ENCODE measurements around the gene PRICKLE4.

PRICKLE4 gene

GRCh38 chr6:41771058-41771983 lies 9.3 kb upstream of the PRICKLE4 start:
- DNase-seq (ENCODE audit: low spot score): no peak

- DNase-seq (ENCODE audit: low spot score): no peak
Measured at GRCh38 chr6:41774841-41775240, 5.7 kb upstream of the PRICKLE4 start.

GRCh38 chr6:41775293-41775882 lies 5.2 kb upstream of the PRICKLE4 start:
- no peak for DNase-seq (ENCODE audit: low spot score)

GRCh38 chr6:41777551-41778285 lies 2.9 kb upstream of the PRICKLE4 start:
- DNase-seq (ENCODE audit: low spot score): no peak

- no peak for DNase-seq (ENCODE audit: low spot score)
Measured at GRCh38 chr6:41778895-41779294, 1.7 kb upstream of the PRICKLE4 start.

- no peak for DNase-seq (ENCODE audit: low spot score)
Measured at GRCh38 chr6:41779336-41779735, 1.2 kb upstream of the PRICKLE4 start.

- peak; percentile 96 for DNase-seq (ENCODE audit: low spot score)
Measured at GRCh38 chr6:41779788-41780550, 613 bp upstream of the PRICKLE4 start, which contains the start of gene FRS3. FRS3 (minus strand) TSS chr6:41779900; CDS start chr6:41776987, 2,913 bp downstream.

GRCh38 chr6:41781366-41781730 lies 766 bp downstream of the PRICKLE4 start:
- DNase-seq (ENCODE audit: low spot score): no peak

- DNase-seq (ENCODE audit: low spot score): no peak
Measured at GRCh38 chr6:41783106-41783780, 2.7 kb downstream of the PRICKLE4 start.

GRCh38 chr6:41784581-41785171 lies 4.1 kb downstream of the PRICKLE4 start:
- no peak for DNase-seq (ENCODE audit: low spot score)

GRCh38 chr6:41785254-41785653 lies 4.7 kb downstream of the PRICKLE4 start:
- no peak for DNase-seq (ENCODE audit: low spot score)

GRCh38 chr6:41785689-41786450 lies 5.3 kb downstream of the PRICKLE4 start:
- no peak for DNase-seq (ENCODE audit: low spot score)

GRCh38 chr6:41786451-41787218 lies 6.1 kb downstream of the PRICKLE4 start:
- DNase-seq (ENCODE audit: low spot score): peak; percentile 88

- peak; percentile 95 for DNase-seq (ENCODE audit: low spot score)
Measured at GRCh38 chr6:41787219-41787917, 6.8 kb downstream of the PRICKLE4 start, which contains the start of gene TOMM6. TOMM6 (plus strand) TSS chr6:41787694; CDS start chr6:41787698, 4 bp downstream.

GRCh38 chr6:41789390-41789724 lies 8.8 kb downstream of the PRICKLE4 start:
- DNase-seq (ENCODE audit: low spot score): no peak

GRCh38 chr6:41790045-41790444 lies 9.5 kb downstream of the PRICKLE4 start:
- DNase-seq (ENCODE audit: low spot score): no peak

GRCh38 chr6:41791305-41791704 lies 10.7 kb downstream of the PRICKLE4 start:
- DNase-seq (ENCODE audit: low spot score): no peak

GRCh38 chr6:41791984-41792383 lies 11.4 kb downstream of the PRICKLE4 start:
- no peak for DNase-seq (ENCODE audit: low spot score)

- DNase-seq (ENCODE audit: low spot score): no peak
Measured at GRCh38 chr6:41796474-41796873, 15.9 kb downstream of the PRICKLE4 start.

All from hematopoietic multipotent progenitor cell treated with erythropoietin and hydrocortisone succinate and interleukin-3 and kit ligand, for 17 days (in vitro differentiated cells).